HEK293 (cell line): Measurements from ENCODE around the gene DNAJC3.

Experiments used
- YY1 ChIP-seq: fragments of 450-650 bp; formaldehyde crosslinking; IDR thresholded peaks from 2 replicates; pipeline ENCODE4 v1.5.1; 2018; ENCODE audit warnings: missing biosample characterization, missing genetic modification characterization
- ZNF146 ChIP-seq: fragments of 450-650 bp; formaldehyde crosslinking; IDR thresholded peaks from 2 replicates; pipeline ENCODE4 v1.5.1; 2016; ENCODE audit warnings: missing biosample characterization, missing genetic modification characterization
- ZNF16 ChIP-seq: fragments of 450-650 bp; formaldehyde crosslinking; IDR thresholded peaks from 2 replicates; pipeline ENCODE4 v1.5.1; 2016; ENCODE audit warnings: low read depth, missing biosample characterization, missing genetic modification characterization
- ZNF184 ChIP-seq: fragments of 450-650 bp; IDR thresholded peaks from 2 replicates; pipeline ENCODE4 v1.5.1; 2018; ENCODE audit warnings: missing biosample characterization, mild to moderate bottlenecking, missing genetic modification characterization
- ZNF404 ChIP-seq: fragments of 450-650 bp; formaldehyde crosslinking; IDR thresholded peaks from 2 replicates; pipeline ENCODE4 v1.5.1; 2017; ENCODE audit warnings: missing biosample characterization, missing genetic modification characterization
- ZNF510 ChIP-seq: fragments of 450-650 bp; formaldehyde crosslinking; IDR thresholded peaks from 2 replicates; pipeline ENCODE4 v1.5.1; 2018; ENCODE audit warnings: mild to moderate bottlenecking, missing genetic modification characterization, missing biosample characterization; ENCODE audit not compliant: insufficient replicate concordance
- ZNF558 ChIP-seq: fragments of 450-650 bp; formaldehyde crosslinking; IDR thresholded peaks from 2 replicates; pipeline ENCODE4 v1.5.1; 2016; ENCODE audit warnings: missing biosample characterization, missing genetic modification characterization
- ZNF747 ChIP-seq: fragments of 450-650 bp; formaldehyde crosslinking; IDR thresholded peaks from 2 replicates; pipeline ENCODE4 v1.5.1; 2016; ENCODE audit warnings: missing biosample characterization, missing genetic modification characterization
- TF ChIP-seq, protein P1 (sequence below): fragments of 450-650 bp; formaldehyde crosslinking; IDR thresholded peaks from 2 replicates; pipeline ENCODE4 v1.5.1; 2016; ENCODE audit warnings: missing biosample characterization, missing genetic modification characterization
- TF ChIP-seq, protein P2 (sequence below): fragments of 450-650 bp; formaldehyde crosslinking; IDR thresholded peaks from 2 replicates; pipeline ENCODE4 v1.5.1; 2016; ENCODE audit warnings: missing biosample characterization, missing genetic modification characterization
- TF ChIP-seq, protein P3 (sequence below): fragments of 450-650 bp; formaldehyde crosslinking; optimal IDR thresholded peaks from 2 replicates; pipeline ENCODE3; 2016; ENCODE audit warnings: missing biosample characterization, mild to moderate bottlenecking, missing genetic modification characterization
- TF ChIP-seq, protein P4 (sequence below): sonication (generic); formaldehyde crosslinking; IDR thresholded peaks from 2 replicates; pipeline ENCODE4 v1.8.1; 2022; ENCODE audit warnings: mild to moderate bottlenecking, moderate library complexity, missing genetic modification reagents
- TF ChIP-seq, protein P5 (sequence below): fragments of 450-650 bp; formaldehyde crosslinking; IDR thresholded peaks from 2 replicates; pipeline ENCODE4 v1.5.1; 2016; ENCODE audit warnings: missing biosample characterization, missing genetic modification characterization, borderline replicate concordance

DNA sequence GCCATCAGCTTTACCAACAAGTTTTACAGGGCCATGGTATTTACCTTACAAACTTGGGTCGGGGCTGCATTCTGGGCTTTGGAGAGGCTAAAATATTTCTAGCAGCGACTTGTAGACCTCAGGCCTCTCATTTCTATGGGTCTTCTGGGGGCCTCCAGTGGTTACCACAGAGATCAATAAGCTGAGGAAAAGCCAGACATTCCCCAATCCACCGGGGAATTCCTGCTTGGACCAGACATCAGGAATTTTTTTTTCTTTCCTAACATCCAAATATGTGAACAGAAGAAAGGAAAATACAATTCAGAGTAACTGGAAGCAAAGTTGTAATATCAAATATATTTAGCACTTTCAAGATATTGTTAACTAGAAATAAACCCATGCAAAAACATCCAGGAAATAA, 33.9 kb upstream of the DNAJC3 start:
- TF ChIP-seq, protein P1, sequence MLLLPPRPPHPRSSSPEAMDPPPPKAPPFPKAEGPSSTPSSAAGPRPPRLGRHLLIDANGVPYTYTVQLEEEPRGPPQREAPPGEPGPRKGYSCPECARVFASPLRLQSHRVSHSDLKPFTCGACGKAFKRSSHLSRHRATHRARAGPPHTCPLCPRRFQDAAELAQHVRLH (tag by site-specific recombination): no peak
- TF ChIP-seq ZNF510 (tag by site-specific recombination) (no peak), ZNF558 (no peak), YY1 (no peak), ZNF16 (tag by site-specific recombination) (no peak), ZNF747 (tag by site-specific recombination) (no peak), ZNF184 (tag by site-specific recombination) (no peak), ZNF404 (tag by site-specific recombination) (no peak), ZNF146 (tag by site-specific recombination) (no peak)
- TF ChIP-seq, protein P2, sequence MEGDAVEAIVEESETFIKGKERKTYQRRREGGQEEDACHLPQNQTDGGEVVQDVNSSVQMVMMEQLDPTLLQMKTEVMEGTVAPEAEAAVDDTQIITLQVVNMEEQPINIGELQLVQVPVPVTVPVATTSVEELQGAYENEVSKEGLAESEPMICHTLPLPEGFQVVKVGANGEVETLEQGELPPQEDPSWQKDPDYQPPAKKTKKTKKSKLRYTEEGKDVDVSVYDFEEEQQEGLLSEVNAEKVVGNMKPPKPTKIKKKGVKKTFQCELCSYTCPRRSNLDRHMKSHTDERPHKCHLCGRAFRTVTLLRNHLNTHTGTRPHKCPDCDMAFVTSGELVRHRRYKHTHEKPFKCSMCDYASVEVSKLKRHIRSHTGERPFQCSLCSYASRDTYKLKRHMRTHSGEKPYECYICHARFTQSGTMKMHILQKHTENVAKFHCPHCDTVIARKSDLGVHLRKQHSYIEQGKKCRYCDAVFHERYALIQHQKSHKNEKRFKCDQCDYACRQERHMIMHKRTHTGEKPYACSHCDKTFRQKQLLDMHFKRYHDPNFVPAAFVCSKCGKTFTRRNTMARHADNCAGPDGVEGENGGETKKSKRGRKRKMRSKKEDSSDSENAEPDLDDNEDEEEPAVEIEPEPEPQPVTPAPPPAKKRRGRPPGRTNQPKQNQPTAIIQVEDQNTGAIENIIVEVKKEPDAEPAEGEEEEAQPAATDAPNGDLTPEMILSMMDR: no peak
- TF ChIP-seq, protein P3, sequence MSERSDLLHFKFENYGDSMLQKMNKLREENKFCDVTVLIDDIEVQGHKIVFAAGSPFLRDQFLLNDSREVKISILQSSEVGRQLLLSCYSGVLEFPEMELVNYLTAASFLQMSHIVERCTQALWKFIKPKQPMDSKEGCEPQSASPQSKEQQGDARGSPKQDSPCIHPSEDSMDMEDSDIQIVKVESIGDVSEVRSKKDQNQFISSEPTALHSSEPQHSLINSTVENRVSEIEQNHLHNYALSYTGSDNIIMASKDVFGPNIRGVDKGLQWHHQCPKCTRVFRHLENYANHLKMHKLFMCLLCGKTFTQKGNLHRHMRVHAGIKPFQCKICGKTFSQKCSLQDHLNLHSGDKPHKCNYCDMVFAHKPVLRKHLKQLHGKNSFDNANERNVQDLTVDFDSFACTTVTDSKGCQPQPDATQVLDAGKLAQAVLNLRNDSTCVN: no peak
- TF ChIP-seq, protein P4, sequence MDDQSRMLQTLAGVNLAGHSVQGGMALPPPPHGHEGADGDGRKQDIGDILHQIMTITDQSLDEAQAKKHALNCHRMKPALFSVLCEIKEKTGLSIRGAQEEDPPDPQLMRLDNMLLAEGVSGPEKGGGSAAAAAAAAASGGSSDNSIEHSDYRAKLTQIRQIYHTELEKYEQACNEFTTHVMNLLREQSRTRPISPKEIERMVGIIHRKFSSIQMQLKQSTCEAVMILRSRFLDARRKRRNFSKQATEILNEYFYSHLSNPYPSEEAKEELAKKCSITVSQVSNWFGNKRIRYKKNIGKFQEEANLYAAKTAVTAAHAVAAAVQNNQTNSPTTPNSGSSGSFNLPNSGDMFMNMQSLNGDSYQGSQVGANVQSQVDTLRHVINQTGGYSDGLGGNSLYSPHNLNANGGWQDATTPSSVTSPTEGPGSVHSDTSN (CRISPR knock-in tag): no peak
- TF ChIP-seq, protein P5, sequence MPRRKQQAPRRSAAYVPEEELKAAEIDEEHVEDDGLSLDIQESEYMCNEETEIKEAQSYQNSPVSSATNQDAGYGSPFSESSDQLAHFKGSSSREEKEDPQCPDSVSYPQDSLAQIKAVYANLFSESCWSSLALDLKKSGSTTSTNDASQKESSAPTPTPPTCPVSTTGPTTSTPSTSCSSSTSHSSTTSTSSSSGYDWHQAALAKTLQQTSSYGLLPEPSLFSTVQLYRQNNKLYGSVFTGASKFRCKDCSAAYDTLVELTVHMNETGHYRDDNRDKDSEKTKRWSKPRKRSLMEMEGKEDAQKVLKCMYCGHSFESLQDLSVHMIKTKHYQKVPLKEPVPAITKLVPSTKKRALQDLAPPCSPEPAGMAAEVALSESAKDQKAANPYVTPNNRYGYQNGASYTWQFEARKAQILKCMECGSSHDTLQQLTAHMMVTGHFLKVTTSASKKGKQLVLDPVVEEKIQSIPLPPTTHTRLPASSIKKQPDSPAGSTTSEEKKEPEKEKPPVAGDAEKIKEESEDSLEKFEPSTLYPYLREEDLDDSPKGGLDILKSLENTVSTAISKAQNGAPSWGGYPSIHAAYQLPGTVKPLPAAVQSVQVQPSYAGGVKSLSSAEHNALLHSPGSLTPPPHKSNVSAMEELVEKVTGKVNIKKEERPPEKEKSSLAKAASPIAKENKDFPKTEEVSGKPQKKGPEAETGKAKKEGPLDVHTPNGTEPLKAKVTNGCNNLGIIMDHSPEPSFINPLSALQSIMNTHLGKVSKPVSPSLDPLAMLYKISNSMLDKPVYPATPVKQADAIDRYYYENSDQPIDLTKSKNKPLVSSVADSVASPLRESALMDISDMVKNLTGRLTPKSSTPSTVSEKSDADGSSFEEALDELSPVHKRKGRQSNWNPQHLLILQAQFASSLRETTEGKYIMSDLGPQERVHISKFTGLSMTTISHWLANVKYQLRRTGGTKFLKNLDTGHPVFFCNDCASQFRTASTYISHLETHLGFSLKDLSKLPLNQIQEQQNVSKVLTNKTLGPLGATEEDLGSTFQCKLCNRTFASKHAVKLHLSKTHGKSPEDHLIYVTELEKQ (tag by site-specific recombination): no peak
